Common myeloid progenitor, CD34-positive (primary cell): ENCODE results near the gene ERGIC3.

Experiments used
- CTCF ChIA-PET: fragments of 350-600 bp; sonication (Branson Sonifier 250); formaldehyde crosslinking; loops from one replicate; lab custom pipeline; 2021; ENCODE audit warnings: antibody characterized with exemption; lab: Charles Lee
- POLR2A ChIA-PET: fragments of 350-600 bp; sonication (Branson Sonifier 250); formaldehyde crosslinking; loops from one replicate; lab custom pipeline; 2021; ENCODE audit warnings: antibody characterized with exemption; lab: Charles Lee
- DNase-seq, 3 donors: peaks; one replicate each; pipeline versions ENCODE4 v3.0.0 to v3.0.0-alpha.2; 2013
- H3K27ac ChIP-seq, 2 experiments: 1 replicate in 1 of 2; 2 replicates in 1 of 2; pipeline ENCODE4 v1.7.0; 2013; ENCODE audit warnings: inconsistent platforms in 2 of 2, low read length in 2 of 2, mild to moderate bottlenecking in 2 of 2, low read depth in 1 of 2, moderate library complexity in 1 of 2; ENCODE audit not compliant: severe bottlenecking in 2 of 2, insufficient read depth in 1 of 2, poor library complexity in 1 of 2
- H3K27me3 ChIP-seq, 5 experiments: replicated peaks in 2 of 5; 1 replicate in 3 of 5; 2 replicates in 2 of 5; pipeline versions ENCODE4 v1.6.1 to v1.7.0; 2013; ENCODE audit warnings: low read length in 4 of 5, mild to moderate bottlenecking in 2 of 5, moderate library complexity in 2 of 5, inconsistent platforms in 1 of 5; ENCODE audit not compliant: insufficient read depth in 5 of 5, control insufficient read depth in 4 of 5
- H3K36me3 ChIP-seq, 4 experiments: 1 replicate in 2 of 4; 2 replicates in 2 of 4; pipeline versions ENCODE4 v1.6.1 to v1.7.0; 2013; ENCODE audit warnings: low read length in 3 of 4, control low read depth in 1 of 4, mild to moderate bottlenecking in 1 of 4; ENCODE audit not compliant: control insufficient read depth in 4 of 4, insufficient read depth in 4 of 4
- H3K4me1 ChIP-seq, 4 experiments: 1 replicate in 3 of 4; 2 replicates in 1 of 4; pipeline versions ENCODE4 v1.6.1 to v1.7.1; 2013; ENCODE audit warnings: low read length in 3 of 4, mild to moderate bottlenecking in 3 of 4, control low read depth in 1 of 4, inconsistent platforms in 1 of 4, moderate library complexity in 1 of 4; ENCODE audit not compliant: control insufficient read depth in 4 of 4, insufficient read depth in 4 of 4; ENCODE audit errors: control extremely low read depth in 1 of 4
- H3K4me3 ChIP-seq, 7 experiments: 1 replicate in 4 of 7; 2 replicates in 3 of 7; pipeline versions ENCODE4 v1.5.1 to v1.7.0; 2013; ENCODE audit warnings: mild to moderate bottlenecking in 7 of 7, low read length in 6 of 7, moderate library complexity in 6 of 7, inconsistent platforms in 2 of 7, low read depth in 2 of 7, control low read depth in 1 of 7; ENCODE audit not compliant: insufficient read depth in 4 of 7, control insufficient read depth in 1 of 7; ENCODE audit errors: extremely low read depth in 1 of 7
- H3K9me3 ChIP-seq, 5 experiments: 1 replicate in 4 of 5; 2 replicates in 1 of 5; pipeline versions ENCODE4 v1.6.1 to v1.7.1; 2013; ENCODE audit warnings: low read length in 4 of 5, mild to moderate bottlenecking in 2 of 5, inconsistent platforms in 1 of 5, low read depth in 1 of 5, moderate library complexity in 1 of 5; ENCODE audit not compliant: control insufficient read depth in 4 of 5, insufficient read depth in 2 of 5; ENCODE audit errors: control extremely low read depth in 1 of 5
- WGBS: methylation state at CpG from one replicate; pipeline ENCODE4 v1.1.5; 2013; ENCODE audit not compliant: insufficient coverage; 5-methylcytosine and 5-hydroxymethylcytosine counted together

The ERGIC3 gene

GRCh38 chr20:35599776-35600120 lies 57.9 kb downstream of the ERGIC3 start:
- H3K27me3 ChIP-seq: peaks cover 0 to 58% (median 40%) of the 10 kb centered on the region in 5 experiments

GRCh38 chr20:35600176-35600992 lies 58.5 kb downstream of the ERGIC3 start:
- peaks cover 0 to 19% (median 17%) of the 10 kb centered on the region in 4 experiments for H3K4me1 ChIP-seq
- CTCF ChIA-PET: interaction anchor here (0.9 to 1.6 kb wide), 7 partner anchors 9 to 99 kb away, joined by 3 to 7 read pairs (median 3); partner anchors contain the start of genes NFS1 and ROMO1
- H3K27ac ChIP-seq: no peak overlapping the region
- H3K4me3 ChIP-seq: peak overlapping the region in 6 of 7 experiments; percentile 0 to 75 (median 64)
- H3K36me3 ChIP-seq: no peaks in the 10 kb centered on the region
- DNase-seq: no peak
- POLR2A ChIA-PET: no interaction called here
- H3K9me3 ChIP-seq: no peaks in the 10 kb centered on the region
- WGBS: 27% methylated on average over 24 of the region's 34 CpGs
- peaks cover 0 to 58% (median 40%) of the 10 kb centered on the region in 5 experiments for H3K27me3 ChIP-seq

More at GRCh38 chr20:35599776-35600120, 57.9 kb downstream of the ERGIC3 start:
- Histone ChIP-seq H3K9me3 (no peaks in the 10 kb centered on the region), H3K27ac (no peak overlapping the region), H3K36me3 (no peaks in the 10 kb centered on the region), H3K4me1 (peaks cover 0 to 19% (median 17%) of the 10 kb centered on the region in 4 experiments), H3K4me3 (no peak overlapping the region)
- 90% methylated on average over 8 of the region's 9 CpGs for WGBS
- ChIA-PET CTCF (no interaction called here), POLR2A (no interaction called here)
- no peak for DNase-seq

- Histone ChIP-seq H3K27me3 (peaks cover 0 to 58% (median 40%) of the 10 kb centered on the region in 5 experiments), H3K9me3 (no peaks in the 10 kb centered on the region), H3K36me3 (no peaks in the 10 kb centered on the region), H3K27ac (no peak overlapping the region), H3K4me3 (peak overlapping the region; percentile 5 to 75 (median 61)), H3K4me1 (peaks cover 0 to 19% (median 17%) of the 10 kb centered on the region in 4 experiments)
- POLR2A ChIA-PET: no interaction called here
- CTCF ChIA-PET: interaction anchor here (0.7 to 1.6 kb wide), 10 partner anchors 9 to 98 kb away, joined by 3 to 7 read pairs (median 3); partner anchors contain the start of genes NFS1 and ROMO1
- peak; percentile 75 to 86 (median 84) for DNase-seq
- WGBS: under 1% methylated on average over 87 of the region's 103 CpGs
Observed at GRCh38 chr20:35600993-35601973, 59.4 kb downstream of the ERGIC3 start.

GRCh38 chr20:35601990-35602389 lies 60.1 kb downstream of the ERGIC3 start:
- DNase-seq: no peak
- H3K27ac ChIP-seq: no peak overlapping the region

GRCh38 chr20:35602851-35603495 lies 61.1 kb downstream of the ERGIC3 start:
- H3K27me3 ChIP-seq: peaks cover 0 to 53% (median 30%) of the 10 kb centered on the region in 5 experiments
- CTCF ChIA-PET: interaction anchor here (0.8 to 1.8 kb wide), 8 partner anchors 13 to 199 kb away, joined by 3 to 7 read pairs (median 4); partner anchors contain the start of gene SPAG4

More at GRCh38 chr20:35601990-35602389, 60.1 kb downstream of the ERGIC3 start:
- 36% methylated on average over 27 of the region's 30 CpGs for WGBS
- H3K9me3 ChIP-seq: no peaks in the 10 kb centered on the region
- ChIA-PET CTCF (interaction anchor here (1.4 to 1.6 kb wide), 3 partner anchors 8 to 97 kb away, joined by 3 to 4 read pairs (median 3); partner anchors contain the start of genes NFS1 and ROMO1), POLR2A (no interaction called here)
- H3K4me3 ChIP-seq: peak overlapping the region; percentile 5 to 75 (median 61)
- H3K27me3 ChIP-seq: peaks cover 0 to 58% (median 36%) of the 10 kb centered on the region in 5 experiments
- no peaks in the 10 kb centered on the region for H3K36me3 ChIP-seq
- H3K4me1 ChIP-seq: peaks cover 0 to 19% (median 18%) of the 10 kb centered on the region in 4 experiments

More at GRCh38 chr20:35602851-35603495, 61.1 kb downstream of the ERGIC3 start:
- Histone ChIP-seq H3K36me3 (no peaks in the 10 kb centered on the region), H3K4me1 (peaks cover 0 to 19% (median 18%) of the 10 kb centered on the region in 4 experiments), H3K27ac (no peak overlapping the region), H3K4me3 (no peak overlapping the region), H3K9me3 (no peaks in the 10 kb centered on the region)
- 100% methylated on average over 9 of the region's 15 CpGs for WGBS
- no peak for DNase-seq
- POLR2A ChIA-PET: no interaction called here
